ENCODE measurements around the gene TUBGCP2. TPM values are rescaled to one million over a fixed set of nuclear protein-coding genes. Genes with fewer than 3 reads are reported as not detected.

The TUBGCP2 gene
- total and polyA plus RNA-seq, 12 donors, result 31.5 to 77.6 (median 37.3) TPM

GRCh38 chr10:133344236-133344635 lies 35.6 kb upstream of the TUBGCP2 start:
- no peaks in the 10 kb centered on the region for H3K36me3 ChIP-seq
- no peak overlapping the region for H3K4me3 ChIP-seq
- DNase-seq (no peak), ATAC-seq (no peak)
- no peaks in the 10 kb centered on the region for H3K4me1 ChIP-seq
- TF ChIP-seq CTCF (IDR thresholded peaks at IDR 0.05), result no peak
- WGBS, 2 donors, result 63 to 77% methylated on average over 5 of the region's 5 CpGs
- H3K27me3 ChIP-seq, result peaks cover 0 to 94% (median 74%) of the 10 kb centered on the region in 7 donors
- no peak overlapping the region for H3K27ac ChIP-seq
- intact Hi-C loops (cut with DNase I), result no loop called here
- no peaks in the 10 kb centered on the region for H3K9me3 ChIP-seq

GRCh38 chr10:133343558-133343957 lies 34.9 kb upstream of the TUBGCP2 start:
- Histone ChIP-seq H3K27ac (no peak overlapping the region), H3K4me1 (no peaks in the 10 kb centered on the region), H3K36me3 (no peaks in the 10 kb centered on the region), H3K9me3 (no peaks in the 10 kb centered on the region), H3K27me3 (peaks cover 0 to 95% (median 77%) of the 10 kb centered on the region in 7 donors), H3K4me3 (no peak overlapping the region)
- no peak for TF ChIP-seq CTCF (IDR thresholded peaks at IDR 0.05)
- intact Hi-C loops (cut with DNase I), result no loop called here
- DNase-seq, result no peak
- 56 to 58% methylated on average over 9 of the region's 9 CpGs for WGBS, 2 donors
- ATAC-seq, result no peak

GRCh38 chr10:133342942-133343341 lies 34.3 kb upstream of the TUBGCP2 start:
- ATAC-seq (no peak), DNase-seq (no peak)
- Histone ChIP-seq H3K4me3 (no peak overlapping the region), H3K27me3 (peaks cover 0 to 93% (median 78%) of the 10 kb centered on the region in 7 donors), H3K27ac (no peak overlapping the region), H3K36me3 (no peaks in the 10 kb centered on the region), H3K4me1 (no peaks in the 10 kb centered on the region), H3K9me3 (no peaks in the 10 kb centered on the region)
- intact Hi-C loops (cut with DNase I), result no loop called here
- 73 to 80% methylated on average over 8 of the region's 8 CpGs for WGBS, 2 donors
- TF ChIP-seq CTCF (IDR thresholded peaks at IDR 0.05), result no peak

- Histone ChIP-seq H3K9me3 (no peaks in the 10 kb centered on the region), H3K4me1 (no peaks in the 10 kb centered on the region), H3K4me3 (no peak overlapping the region), H3K27me3 (peaks cover under 1 to 93% (median 78%) of the 10 kb centered on the region in 7 donors), H3K36me3 (no peaks in the 10 kb centered on the region), H3K27ac (no peak overlapping the region)
- TF ChIP-seq CTCF (IDR thresholded peaks at IDR 0.05), result no peak
- DNase-seq (no peak), ATAC-seq (no peak)
- 86 to 91% methylated on average over 4 of the region's 4 CpGs for WGBS, 2 donors
- intact Hi-C loops (cut with DNase I), result no loop called here
These were observed 33.3 kb upstream of the TUBGCP2 start for GRCh38 chr10:133341983-133342382.
